Endothelial cell of umbilical vein (primary cell): ENCODE data around the gene IGF2BP2. TPM values are rescaled to one million over a fixed set of nuclear protein-coding genes. Genes with fewer than 3 reads are reported as not detected.

Experiments
- BruUV-seq: library from RNA; stranded (reverse); fragments of 400-500 nt; replicated peaks from 2 replicates; lab custom pipeline; 2021; lab: Mats Ljungman, UMichigan
- CTCF ChIA-PET: fragments of 300-600, 350-600 bp; sonication (Branson Sonifier 250); formaldehyde crosslinking; loops from one replicate; lab custom pipeline; 2021; ENCODE audit warnings: antibody characterized with exemption, inconsistent platforms; lab: Charles Lee
- POLR2A ChIA-PET: fragments of 300-600, 350-600 bp; sonication (Branson Sonifier 250); formaldehyde crosslinking; loops from one replicate; lab custom pipeline; 2021; ENCODE audit warnings: antibody characterized with exemption, inconsistent platforms; lab: Charles Lee
- DNase-seq: peaks from one replicate; pipeline ENCODE4 v3.0.0-alpha.2; 2011; ENCODE audit warnings: low read depth, low spot score
- FAIRE-seq: peaks from 2 replicates; lab custom pipeline; 2011; peaks lifted over from hg19 to GRCh38; lab: Jason Lieb, UNC
- H2AFZ ChIP-seq: 2 replicates; pipeline ENCODE4 v1.6.0; 2012; ENCODE audit warnings: low read depth, low read length, control low read depth, inconsistent platforms
- H3K27ac ChIP-seq: 2 replicates; pipeline ENCODE4 v1.5.1; 2011; ENCODE audit warnings: low read depth, mild to moderate bottlenecking, control low read depth, low read length, moderate library complexity; ENCODE audit not compliant: insufficient read depth
- H3K27me3 ChIP-seq, 2 experiments: 2 replicates each; pipeline versions ENCODE4 v1.6.0 to v1.6.1; 2011; ENCODE audit warnings: low read length in 2 of 2, mixed read lengths in 1 of 2; ENCODE audit not compliant: control insufficient read depth in 2 of 2, insufficient read depth in 2 of 2
- H3K36me3 ChIP-seq, 2 experiments: 2 replicates in 1 of 2; 3 replicates in 1 of 2; pipeline ENCODE4 v1.5.1; 2011; ENCODE audit warnings: low read length in 2 of 2, mild to moderate bottlenecking in 1 of 2, moderate library complexity in 1 of 2; ENCODE audit not compliant: control insufficient read depth in 2 of 2, insufficient read depth in 2 of 2; ENCODE audit errors: extremely low read depth in 1 of 2
- H3K4me1 ChIP-seq: 3 replicates; pipeline ENCODE4 v1.5.1; 2011; ENCODE audit warnings: mild to moderate bottlenecking, low read length; ENCODE audit not compliant: control insufficient read depth, insufficient read depth; ENCODE audit errors: extremely low read depth
- H3K4me2 ChIP-seq: 2 replicates; pipeline ENCODE4 v1.6.1; 2011; ENCODE audit warnings: low read length, control low read depth, mixed read lengths; ENCODE audit not compliant: insufficient read depth
- H3K4me3 ChIP-seq, 3 experiments: fragments of 200-600 bp in 1 of 3; sonication (generic), shearing (Covaris generic) in 1 of 3; replicated peaks in 1 of 3; 2 replicates each; pipeline ENCODE4 v1.5.1; 2011 to 2016; ENCODE audit warnings: control low read depth in 3 of 3, low read length in 3 of 3, mild to moderate bottlenecking in 2 of 3, inconsistent platforms in 1 of 3, low read depth in 1 of 3, moderate library complexity in 1 of 3; ENCODE audit not compliant: insufficient read depth in 1 of 3
- H3K79me2 ChIP-seq: 2 replicates; pipeline ENCODE4 v1.6.0; 2012; ENCODE audit warnings: low read length, inconsistent platforms; ENCODE audit not compliant: control insufficient read depth, insufficient read depth
- H3K9ac ChIP-seq: replicated peaks from 2 replicates; pipeline ENCODE3; 2011; ENCODE audit warnings: low read length, control low read depth; ENCODE audit not compliant: insufficient read depth; ENCODE audit errors: extremely low read depth
- H3K9me1 ChIP-seq: replicated peaks from 3 replicates; pipeline ENCODE4 v1.6.0; 2011; ENCODE audit warnings: mild to moderate bottlenecking, low read length; ENCODE audit not compliant: control insufficient read depth, insufficient read depth; ENCODE audit errors: extremely low read depth
- H3K9me3 ChIP-seq: replicated peaks from 2 replicates; pipeline ENCODE4 v1.5.1; 2012; ENCODE audit warnings: low read length, inconsistent platforms; ENCODE audit not compliant: control insufficient read depth, insufficient read depth
- H4K20me1 ChIP-seq: replicated peaks from 2 replicates; pipeline ENCODE3; 2011; ENCODE audit warnings: mild to moderate bottlenecking, low read length; ENCODE audit not compliant: control insufficient read depth, insufficient read depth; ENCODE audit errors: extremely low read depth
- CTCF ChIP-seq, 2 donors: IDR thresholded peaks; 1 replicate in 1 of 2; 2 replicates in 1 of 2; pipeline ENCODE4 v1.5.1; 2011; ENCODE audit warnings: low read length in 2 of 2, mild to moderate bottlenecking in 2 of 2, moderate library complexity in 2 of 2, control low read depth in 1 of 2, inconsistent platforms in 1 of 2, low read depth in 1 of 2; ENCODE audit not compliant: insufficient read depth in 1 of 2; ENCODE audit errors: extremely low read depth in 1 of 2
- EZH2 ChIP-seq: IDR thresholded peaks from 2 replicates; pipeline ENCODE4 v1.6.1; 2012; ENCODE audit warnings: borderline replicate concordance, low read depth, mild to moderate bottlenecking, moderate library complexity, low read length, inconsistent platforms; ENCODE audit not compliant: severe bottlenecking
- FOS ChIP-seq: IDR thresholded peaks from 2 replicates; pipeline ENCODE4 v1.6.1; 2011; ENCODE audit warnings: mild to moderate bottlenecking, low read length, moderate library complexity, borderline replicate concordance; ENCODE audit not compliant: insufficient read depth
- GATA2 ChIP-seq: IDR thresholded peaks from 2 replicates; pipeline ENCODE4 v1.7.0; 2011; ENCODE audit warnings: low read depth, mild to moderate bottlenecking, moderate library complexity, mixed read lengths, low read length; ENCODE audit not compliant: insufficient read length, insufficient read depth
- JUN ChIP-seq: IDR thresholded peaks from 2 replicates; pipeline ENCODE4 v1.6.1; 2011; ENCODE audit warnings: borderline replicate concordance, low read depth; ENCODE audit not compliant: insufficient read length, insufficient read depth
- MAX ChIP-seq: IDR thresholded peaks from 2 replicates; pipeline ENCODE4 v1.6.1; 2011; ENCODE audit not compliant: insufficient read depth, insufficient read length
- MYC ChIP-seq: IDR thresholded peaks from one replicate; pipeline ENCODE4 v1.6.1; 2011; ENCODE audit warnings: mild to moderate bottlenecking, low read depth, low read length
- POLR2A ChIP-seq: IDR thresholded peaks from 2 replicates; pipeline ENCODE4 v1.6.1; 2012; ENCODE audit warnings: low read depth, mild to moderate bottlenecking, control low read depth, low read length
- POLR2AphosphoS5 ChIP-seq: IDR thresholded peaks from 2 replicates; pipeline ENCODE4 v1.6.1; 2012; ENCODE audit warnings: low read depth, mild to moderate bottlenecking, control low read depth, low read length, moderate library complexity; ENCODE audit not compliant: insufficient read depth
- dilution Hi-C: fragments of 300-500 bp; cut with MboI; formaldehyde crosslinking; loops from one replicate; pipeline ENCODE4 v1.15.0; 2019; ENCODE audit warnings: low sequenced_read_pairs; ENCODE audit not compliant: extremely low pct_ligation_motif_present
- intact Hi-C: fragments of 100-400 bp; cut with micrococcal nuclease; formaldehyde crosslinking; loops from one replicate; pipeline ENCODE4 v1.10.0; 2022
- polyA plus RNA-seq, 4 experiments: library from polyadenylated mRNA; depleted of rRNA in 3 of 4; stranded (reverse) in 3 of 4; unstranded in 1 of 4; fragments of >200 nt; gene quantifications; 2 replicates each; pipeline versions ENCODE4 v1.2.1 to v1.2.3, GENCODE V29; 2011 to 2012; ENCODE audit warnings: missing spikeins in 1 of 4
- total RNA-seq: library from RNA; stranded (reverse); gene quantifications from 2 replicates; pipeline ENCODE4 v1.2.3, GENCODE V29; 2021

The IGF2BP2 gene
- total and polyA plus RNA-seq, 2 donors (not counting 3 experiments of a cell fraction or from before 2014, with no cell fraction given): 10.7 to 130 TPM

GRCh38 chr3:185851046-185851445, 26.2 kb upstream of the IGF2BP2 start:
- CTCF ChIA-PET: interaction anchor here (0.7 to 2.5 kb wide), 3 partner anchors 82 to 191 kb away, joined by 3 to 7 read pairs (median 3); no protein-coding TSS in a partner anchor
- H2AFZ ChIP-seq: no peak overlapping the region
- no peak overlapping the region for H3K9ac ChIP-seq
- intact Hi-C loops: no loop called here
- POLR2A ChIA-PET: no interaction called here
- no TSS peak for BruUV-seq
- H4K20me1 ChIP-seq: no peaks in the 10 kb centered on the region
- no peak overlapping the region for H3K27ac ChIP-seq
- H3K9me1 ChIP-seq: no peaks in the 10 kb centered on the region
- TF ChIP-seq MAX: no peak
- TF ChIP-seq GATA2: no peak
- H3K4me3 ChIP-seq: no peak overlapping the region
- FAIRE-seq (no peak), DNase-seq (no peak)
- no peak overlapping the region for H3K4me2 ChIP-seq
- H3K36me3 ChIP-seq: no peaks in the 10 kb centered on the region
- H3K79me2 ChIP-seq: no peaks in the 10 kb centered on the region
- no peaks in the 10 kb centered on the region for H3K4me1 ChIP-seq
- dilution Hi-C loops: no loop called here
- H3K27me3 ChIP-seq: peaks cover 0 to 1% of the 10 kb centered on the region in 2 experiments
- H3K9me3 ChIP-seq: no peaks in the 10 kb centered on the region

DNA sequence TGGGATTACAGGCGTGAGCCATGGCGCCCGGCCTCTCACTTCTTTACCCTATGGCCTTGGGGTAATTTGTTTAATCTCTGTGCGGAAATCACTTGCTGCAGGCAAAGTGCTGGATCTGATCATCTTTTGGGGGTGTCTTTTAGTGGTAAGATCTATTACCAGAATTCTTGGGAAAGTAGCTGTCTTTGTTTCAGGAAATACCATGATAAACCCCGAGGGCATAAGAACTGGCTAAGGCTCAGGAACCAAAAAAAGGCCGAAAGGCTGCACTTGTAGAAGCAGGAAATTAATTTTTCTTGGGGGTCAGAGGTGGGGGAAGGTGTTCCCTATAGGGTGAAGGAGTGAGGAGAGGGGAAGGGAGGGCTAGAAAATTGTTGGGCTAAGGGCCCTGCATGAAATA, 22.7 kb upstream of the IGF2BP2 start:
- no peak overlapping the region for H3K4me3 ChIP-seq
- intact Hi-C loops (loop anchor here (5.0 kb wide), 1 partner anchor 35 kb away; no protein-coding TSS in a partner anchor), dilution Hi-C loops (no loop called here)
- ChIA-PET POLR2A (no interaction called here), CTCF (interaction anchor here (1.1 to 1.2 kb wide), 2 partner anchors 8 to 9 kb away, joined by 3 to 4 read pairs; no protein-coding TSS in a partner anchor)
- peaks cover 4 to 9% of the 10 kb centered on the region in 2 experiments for H3K27me3 ChIP-seq
- no peak overlapping the region for H3K9ac ChIP-seq
- H4K20me1 ChIP-seq: no peaks in the 10 kb centered on the region
- H3K79me2 ChIP-seq: no peaks in the 10 kb centered on the region
- no peaks in the 10 kb centered on the region for H3K9me3 ChIP-seq
- no peaks in the 10 kb centered on the region for H3K9me1 ChIP-seq
- no peak for DNase-seq
- no peak overlapping the region for H2AFZ ChIP-seq
- TF ChIP-seq CTCF (IDR thresholded peaks at IDR 0.05; ENCODE audit: extremely low read depth in 1 of 2, insufficient read depth in 1 of 2, low read depth in 1 of 2, low read length in 2 of 2) (no peak), JUN (no peak), GATA2 (no peak), FOS (no peak), MYC (no peak), POLR2AphosphoS5 (no peak), POLR2A (no peak), EZH2 (no peak), MAX (no peak)
- no peaks in the 10 kb centered on the region for H3K4me1 ChIP-seq
- FAIRE-seq: no peak
- no peaks in the 10 kb centered on the region for H3K36me3 ChIP-seq
- H3K4me2 ChIP-seq: no peak overlapping the region
- no TSS peak for BruUV-seq
- H3K27ac ChIP-seq: no peak overlapping the region
